Stimulated activated CD4-positive, alpha-beta T cell treated with anti-CD3 and anti-CD28 coated beads, TNF-alpha, amount 100 ng/mL, for 48 hours (primary cell): ENCODE results near the gene NAT9.

ENCODE experiments used
- DNase-seq, 3 donors: peaks; one replicate each; pipeline ENCODE4 v3.0.0-alpha.2; 2020; ENCODE audit warnings: low read depth in 3 of 3

The NAT9 gene

GRCh38 chr17:74776044-74776962 is at the start of gene NAT9:
TSS of gene NAT9 (minus strand) at chr17:74776345. CDS start at chr17:74775698, 647 bp downstream.
- peak; percentile 97 to 100 (median 98) for DNase-seq

- DNase-seq = no peak
These were observed 48.9 kb upstream of the NAT9 start for GRCh38 chr17:74824961-74825627.

GRCh38 chr17:74822939-74823367 is 46.8 kb upstream of the NAT9 start:
- DNase-seq = no peak

GRCh38 chr17:74822335-74822938 is 46.3 kb upstream of the NAT9 start:
- no peak for DNase-seq

- no peak for DNase-seq
These were observed 45.6 kb upstream of the NAT9 start for GRCh38 chr17:74821655-74822334.

- no peak for DNase-seq
These were observed 43.8 kb upstream of the NAT9 start for GRCh38 chr17:74819801-74820436.

GRCh38 chr17:74818291-74818938 is 42.3 kb upstream of the NAT9 start:
- DNase-seq = no peak

- DNase-seq = no peak
These were observed 40.9 kb upstream of the NAT9 start for GRCh38 chr17:74816905-74817620.

- DNase-seq = no peak
These were observed 39.6 kb upstream of the NAT9 start for GRCh38 chr17:74815550-74816370.

GRCh38 chr17:74815067-74815466 is 38.9 kb upstream of the NAT9 start:
- DNase-seq = no peak

GRCh38 chr17:74814453-74814852 is 38.3 kb upstream of the NAT9 start:
- no peak for DNase-seq

GRCh38 chr17:74812109-74813009 is 36.2 kb upstream of the NAT9 start:
- DNase-seq = no peak

- DNase-seq = no peak
These were observed 34.7 kb upstream of the NAT9 start for GRCh38 chr17:74810699-74811485.

GRCh38 chr17:74808714-74809430 is 32.7 kb upstream of the NAT9 start:
- DNase-seq = no peak

- no peak for DNase-seq
These were observed 31.8 kb upstream of the NAT9 start for GRCh38 chr17:74807925-74808324.

GRCh38 chr17:74807441-74807840 is 31.3 kb upstream of the NAT9 start:
- DNase-seq = no peak

- no peak for DNase-seq
These were observed 30.2 kb upstream of the NAT9 start for GRCh38 chr17:74806334-74806733.
